Gastrocnemius medialis (tissue), 4 donors: ENCODE data around the gene NDRG4. TPM values are rescaled to one million over a fixed set of nuclear protein-coding genes. Genes with fewer than 3 reads are reported as not detected.

Source experiments
- ATAC-seq, 2 donors: fragments of 150-250 bp; one replicate each; pipeline ENCODE4 v1.9.1; 2016
- DNase-seq, 2 donors: peaks; one replicate each; pipeline ENCODE4 v3.0.0-alpha.2; 2019
- H3K27ac ChIP-seq, 4 donors: fragments of 200-600 bp; sonication (generic); 1 replicate in 1 of 4; 2 replicates in 3 of 4; pipeline ENCODE4 v1.5.1; 2016 to 2018; ENCODE audit warnings: mild to moderate bottlenecking in 2 of 4, moderate library complexity in 1 of 4
- H3K27me3 ChIP-seq, 3 donors: fragments of 200-600 bp; sonication (generic) in 2 of 3; 1 replicate in 1 of 3; 2 replicates in 2 of 3; pipeline versions ENCODE4 v1.5.1 to v1.6.0; 2016 to 2019; ENCODE audit warnings: mild to moderate bottlenecking in 1 of 3, moderate library complexity in 1 of 3
- H3K36me3 ChIP-seq, 2 donors: fragments of 200-600 bp; sonication (generic) in 1 of 2; one replicate each; pipeline ENCODE4 v1.5.1; 2017 to 2018
- H3K4me1 ChIP-seq, 2 donors: fragments of 200-600 bp; sonication (generic) in 1 of 2; one replicate each; pipeline ENCODE4 v1.5.1; 2016 to 2017; ENCODE audit warnings: mild to moderate bottlenecking in 2 of 2
- H3K4me3 ChIP-seq, 4 donors: fragments of 200-600 bp; sonication (generic) in 3 of 4; 1 replicate in 1 of 4; 2 replicates in 3 of 4; pipeline ENCODE4 v1.5.1; 2016 to 2019; ENCODE audit warnings: mild to moderate bottlenecking in 2 of 4
- H3K9me3 ChIP-seq, 3 donors: fragments of 200-600 bp; sonication (generic) in 2 of 3; 1 replicate in 1 of 3; 2 replicates in 2 of 3; pipeline ENCODE4 v1.5.1; 2016 to 2019
- CTCF ChIP-seq, 5 experiments: fragments of 450-650 bp in 3 of 5; fragments of 200-600 bp in 2 of 5; sonication (generic) in 2 of 5; IDR thresholded peaks in 4 of 5; conservative IDR thresholded peaks in 1 of 5; 1 replicate in 4 of 5; 2 replicates in 1 of 5; pipeline ENCODE4 v1.5.1; 2016 to 2019; ENCODE audit warnings: antibody characterized with exemption in 5 of 5, mild to moderate bottlenecking in 3 of 5, moderate library complexity in 3 of 5
- POLR2A ChIP-seq, 2 donors: fragments of 450-650 bp; IDR thresholded peaks; one replicate each; pipeline ENCODE4 v1.6.1; 2017; ENCODE audit warnings: antibody characterized with exemption in 2 of 2, mild to moderate bottlenecking in 2 of 2, moderate library complexity in 2 of 2
- in situ Hi-C, 4 donors: fragments of 200-750 bp; cut with MboI; loops; one replicate each; pipeline versions ENCODE4 v1.15.0 to v1.8.0; 2017; ENCODE audit warnings: low sequenced_read_pairs in 4 of 4
- intact Hi-C: fragments of 100-400 bp; cut with DNase I; formaldehyde crosslinking; loops from one replicate; pipeline ENCODE4 v1.15.1; 2023; ENCODE audit warnings: low total_unique reads
- total RNA-seq, 4 donors: library from RNA; depleted of rRNA; stranded (reverse); fragments of >200 nt; gene quantifications; one replicate each; pipeline versions ENCODE4 v1.1.0 to v1.2.3, GENCODE V29; 2016

Gene NDRG4
- total RNA-seq, 4 donors from 2014 or later, result 2.0 to 13.3 (median 6.5) TPM

- DNase-seq (peak in 1 of 2 donors; percentile 7), ATAC-seq (no peak)
- Histone ChIP-seq H3K9me3 (no peaks in the 10 kb centered on the region), H3K4me1 (peaks cover 4 to 6% of the 10 kb centered on the region in 2 donors), H3K36me3 (no peaks in the 10 kb centered on the region), H3K27ac (no peak overlapping the region), H3K27me3 (peaks cover 12 to 21% (median 17%) of the 10 kb centered on the region in 3 donors), H3K4me3 (no peak overlapping the region)
- TF ChIP-seq POLR2A (IDR thresholded peaks at IDR 0.05) (no peak), CTCF (IDR thresholded peaks at IDR 0.05 in 4 of 5, conservative IDR thresholded peaks at IDR 0.05 in 1 of 5) (no peak)
- intact Hi-C loops (no loop called here), in situ Hi-C loops (loop anchor here in 2 of 4 donors (25.0 kb wide), 2 partner anchors 158 to 233 kb away; partner anchors contain the start of gene GOT2 (in 1 of the 2))
These were observed 4.1 kb downstream of the NDRG4 start for GRCh38 chr16:58503863-58504688.

GRCh38 chr16:58506241-58507194 is 6.6 kb downstream of the NDRG4 start:
- DNase-seq, result peak in 1 of 2 donors; percentile 6

GRCh38 chr16:58507195-58507962 is 7.4 kb downstream of the NDRG4 start:
- H3K36me3 ChIP-seq, result no peaks in the 10 kb centered on the region
- no peaks in the 10 kb centered on the region for H3K9me3 ChIP-seq
- ATAC-seq, result no peak
- no peak overlapping the region for H3K27ac ChIP-seq
- in situ Hi-C loops, result loop anchor here in 2 of 4 donors (25.0 kb wide), 2 partner anchors 155 to 230 kb away; partner anchors contain the start of gene GOT2 (in 1 of the 2)
- intact Hi-C loops, result no loop called here
- DNase-seq, result no peak
- TF ChIP-seq CTCF (IDR thresholded peaks at IDR 0.05 in 4 of 5, conservative IDR thresholded peaks at IDR 0.05 in 1 of 5), result no peak
- no peak for TF ChIP-seq POLR2A (IDR thresholded peaks at IDR 0.05)
- H3K4me3 ChIP-seq, result no peak overlapping the region
- no peaks in the 10 kb centered on the region for H3K27me3 ChIP-seq
- peaks cover 0 to 7% of the 10 kb centered on the region in 2 donors for H3K4me1 ChIP-seq

More at GRCh38 chr16:58506241-58507194, 6.6 kb downstream of the NDRG4 start:
- Histone ChIP-seq H3K36me3 (no peaks in the 10 kb centered on the region), H3K4me3 (no peak overlapping the region), H3K9me3 (no peaks in the 10 kb centered on the region), H3K4me1 (peaks cover 0 to under 1% of the 10 kb centered on the region in 2 donors), H3K27ac (no peak overlapping the region), H3K27me3 (peaks cover 5 to 9% (median 6%) of the 10 kb centered on the region in 3 donors)
- in situ Hi-C loops, result loop anchor here in 2 of 4 donors (25.0 kb wide), 2 partner anchors 156 to 231 kb away; partner anchors contain the start of gene GOT2 (in 1 of the 2)
- intact Hi-C loops, result no loop called here
- no peak for ATAC-seq
- TF ChIP-seq POLR2A (IDR thresholded peaks at IDR 0.05), result no peak

DNA sequence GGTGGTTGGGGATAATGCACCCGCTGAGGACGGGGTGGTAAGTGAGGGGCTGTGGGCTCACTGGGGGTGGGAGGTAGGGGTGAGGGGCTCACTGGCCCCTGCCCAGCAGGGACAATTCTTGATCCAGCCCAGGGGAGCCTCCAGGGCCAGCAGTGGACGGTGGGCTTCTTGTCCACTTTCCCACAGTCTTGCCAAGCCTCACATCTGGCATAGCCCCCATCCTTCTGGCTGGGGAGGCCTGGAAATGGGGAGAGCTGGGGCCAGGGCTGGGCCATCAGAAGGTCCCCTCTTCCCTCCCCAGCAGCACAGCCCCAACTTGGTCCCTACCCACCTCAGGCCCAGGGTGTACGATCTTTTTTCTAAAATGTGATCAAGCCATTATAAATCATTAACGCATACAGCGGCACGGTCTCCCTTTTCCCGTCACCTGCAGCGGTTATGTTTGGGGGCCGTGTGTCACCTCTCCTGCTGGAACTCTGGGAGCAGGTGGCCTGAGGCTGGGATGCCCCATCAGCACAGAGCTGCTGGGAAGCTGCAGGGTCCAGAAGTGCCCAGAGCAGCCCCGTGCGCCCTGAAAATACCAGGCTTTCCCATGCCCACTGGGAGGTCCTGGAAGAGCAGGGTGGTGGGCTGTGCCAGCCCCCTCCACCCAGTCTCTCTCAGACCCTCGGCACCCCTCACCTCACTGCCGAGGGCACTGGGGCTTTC is 8.2 kb downstream of the NDRG4 start:
- peaks cover 0 to 7% of the 10 kb centered on the region in 2 donors for H3K4me1 ChIP-seq
- intact Hi-C loops (no loop called here), in situ Hi-C loops (loop anchor here in 2 of 4 donors (25.0 kb wide), 2 partner anchors 154 to 229 kb away; partner anchors contain the start of gene GOT2 (in 1 of the 2))
- ATAC-seq (no peak), DNase-seq (peak in 1 of 2 donors; percentile 5)
- TF ChIP-seq CTCF (IDR thresholded peaks at IDR 0.05 in 4 of 5, conservative IDR thresholded peaks at IDR 0.05 in 1 of 5) (no peak), POLR2A (IDR thresholded peaks at IDR 0.05) (no peak)
- no peaks in the 10 kb centered on the region for H3K9me3 ChIP-seq
- H3K36me3 ChIP-seq, result no peaks in the 10 kb centered on the region
- H3K27me3 ChIP-seq, result no peaks in the 10 kb centered on the region
- H3K4me3 ChIP-seq, result no peak overlapping the region
- H3K27ac ChIP-seq, result no peak overlapping the region
